HG02885 (cell line): ENCODE results near the gene CDH19.
"Not testable (repeated sequence)": the region's sequence is repeated elsewhere in the genome, so short reads cannot be mapped to it uniquely, and the experiment has no call there.

ENCODE experiments used
- ATAC-seq: cut with Tn5 transposase; IDR thresholded peaks from one replicate; pipeline ENCODE4 v1.9.1; 2021; ENCODE audit warnings: mild to moderate bottlenecking; ENCODE audit not compliant: unreplicated experiment, poor library complexity

The CDH19 gene

DNA sequence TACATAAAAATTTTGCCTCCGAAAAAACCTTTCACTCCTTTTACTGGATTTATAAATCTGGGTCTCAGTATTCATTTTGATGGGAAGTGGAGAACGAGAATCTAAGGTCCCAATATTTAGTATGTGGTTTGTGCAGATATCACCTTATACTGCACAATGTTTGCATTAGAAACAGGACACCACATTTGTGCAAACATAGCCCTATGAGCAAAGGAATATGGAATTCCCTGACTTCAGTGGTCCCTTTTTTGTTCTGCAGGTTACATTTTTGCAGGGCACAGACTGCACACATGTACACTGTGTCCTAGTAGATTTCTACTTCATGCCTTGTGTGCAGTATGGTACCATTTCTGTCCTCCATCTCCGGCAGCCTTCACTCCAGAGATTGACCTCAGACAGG, 130.0 kb downstream of the CDH19 start:
- no peak for ATAC-seq

DNA sequence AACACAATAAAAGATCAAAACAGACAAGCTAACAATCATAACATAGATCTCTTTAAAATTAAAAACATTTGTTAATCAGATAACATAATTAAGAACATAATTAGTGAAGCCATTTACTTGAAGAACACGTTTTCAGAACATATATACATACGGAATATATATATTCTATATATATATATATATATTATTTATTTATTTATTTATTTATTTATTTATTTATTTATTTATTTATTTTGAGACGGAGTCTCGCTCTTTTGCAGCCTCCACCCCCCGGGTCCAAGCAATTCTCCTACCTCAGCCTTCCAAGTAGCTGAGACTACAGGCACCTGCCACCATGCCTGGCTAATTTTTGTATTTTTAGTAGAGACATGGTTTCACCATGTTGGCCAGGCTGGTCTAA, 137.7 kb downstream of the CDH19 start:
- ATAC-seq: not testable (repeated sequence)

DNA sequence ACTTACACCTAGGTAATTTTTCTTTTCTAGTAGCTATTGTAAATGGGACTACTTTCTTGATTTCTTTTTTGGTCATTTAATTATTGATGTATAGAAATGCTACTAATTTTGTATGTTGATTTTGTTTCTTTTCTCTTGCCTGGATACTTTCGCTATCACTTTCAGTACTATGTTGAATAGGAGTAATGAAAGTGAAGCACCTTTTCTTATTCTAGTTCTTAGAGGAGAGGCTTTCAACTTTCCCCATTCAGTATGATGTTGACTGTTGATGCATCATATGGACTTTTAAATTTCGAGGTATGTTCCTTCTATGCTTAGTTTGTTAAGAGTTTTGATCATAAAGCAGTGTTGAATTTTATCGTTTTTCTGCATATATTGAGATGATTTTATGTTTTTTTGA, 142.5 kb downstream of the CDH19 start:
- no peak for ATAC-seq

- no peak for ATAC-seq
These were observed 146.6 kb downstream of the CDH19 start for GRCh38 chr18:66457245-66457644.
